H9 (cell line): ENCODE data around the gene ABCB1. TPM values are rescaled to one million over a fixed set of nuclear protein-coding genes. Genes with fewer than 3 reads are reported as not detected.

Experiments used
- DNase-seq: peaks from one replicate; pipeline ENCODE4 v3.0.0-alpha.2; 2017
- H2AFZ ChIP-seq: one replicate; pipeline ENCODE4 v1.6.1; 2013; ENCODE audit warnings: mild to moderate bottlenecking, low read length, control low read depth, moderate library complexity
- H2AK5ac ChIP-seq: 2 replicates; pipeline ENCODE4 v1.6.1; 2013; ENCODE audit warnings: low read length, control low read depth, mixed read lengths; ENCODE audit not compliant: insufficient read length
- H2BK120ac ChIP-seq: one replicate; pipeline ENCODE4 v1.6.1; 2013; ENCODE audit warnings: low read depth, mild to moderate bottlenecking, low read length, control low read depth, inconsistent platforms; ENCODE audit not compliant: poor library complexity, severe bottlenecking
- H2BK12ac ChIP-seq: 2 replicates; pipeline ENCODE4 v1.6.1; 2013; ENCODE audit warnings: low read length, control low read depth, mixed read lengths, low read depth; ENCODE audit not compliant: insufficient read length
- H2BK15ac ChIP-seq: 2 replicates; pipeline ENCODE4 v1.6.1; 2013; ENCODE audit warnings: low read depth, low read length, control low read depth
- H2BK20ac ChIP-seq: one replicate; pipeline ENCODE4 v1.6.1; 2013; ENCODE audit warnings: low read depth, mild to moderate bottlenecking, low read length, control low read depth, inconsistent platforms; ENCODE audit not compliant: poor library complexity, severe bottlenecking
- H2BK5ac ChIP-seq: 2 replicates; pipeline ENCODE4 v1.6.1; 2013; ENCODE audit warnings: low read length, control low read depth, mixed read lengths; ENCODE audit not compliant: insufficient read length
- H3K14ac ChIP-seq: 2 replicates; pipeline ENCODE4 v1.6.1; 2013; ENCODE audit warnings: low read length, control low read depth; ENCODE audit not compliant: insufficient read depth
- H3K18ac ChIP-seq: 2 replicates; pipeline ENCODE4 v1.6.1; 2013; ENCODE audit warnings: low read depth, mild to moderate bottlenecking, mixed read lengths, low read length, control low read depth; ENCODE audit not compliant: insufficient read length
- H3K23ac ChIP-seq: 2 replicates; pipeline ENCODE4 v1.6.1; 2013; ENCODE audit warnings: low read length, control low read depth, mixed read lengths, low read depth; ENCODE audit not compliant: insufficient read length
- H3K23me2 ChIP-seq: 2 replicates; pipeline ENCODE4 v1.6.1; 2013; ENCODE audit warnings: low read depth, mild to moderate bottlenecking, mixed read lengths, low read length, control low read depth; ENCODE audit not compliant: insufficient read length, poor library complexity, severe bottlenecking
- H3K27ac ChIP-seq: 2 replicates; pipeline ENCODE4 v1.5.1; 2013; ENCODE audit warnings: low read length, control low read depth, mixed read lengths, low read depth; ENCODE audit not compliant: insufficient read length
- H3K27me3 ChIP-seq: 2 replicates; pipeline ENCODE4 v1.6.1; 2013; ENCODE audit warnings: low read length, control low read depth, inconsistent platforms; ENCODE audit not compliant: insufficient read depth
- H3K4ac ChIP-seq: 2 replicates; pipeline ENCODE4 v1.6.1; 2013; ENCODE audit warnings: low read depth, mild to moderate bottlenecking, control low read depth, inconsistent platforms, low read length, moderate library complexity
- H3K4me1 ChIP-seq: 2 replicates; pipeline ENCODE4 v1.6.1; 2013; ENCODE audit warnings: low read length, control low read depth, inconsistent platforms; ENCODE audit not compliant: insufficient read depth
- H3K4me2 ChIP-seq: 2 replicates; pipeline ENCODE4 v1.6.1; 2013; ENCODE audit warnings: low read length, control low read depth, mixed read lengths; ENCODE audit not compliant: insufficient read length, insufficient read depth
- H3K56ac ChIP-seq: 2 replicates; pipeline ENCODE4 v1.6.1; 2013; ENCODE audit warnings: low read depth, mild to moderate bottlenecking, mixed read lengths, low read length, control low read depth; ENCODE audit not compliant: insufficient read length
- H3K79me1 ChIP-seq: 2 replicates; pipeline ENCODE4 v1.6.1; 2013; ENCODE audit warnings: low read depth, mild to moderate bottlenecking, moderate library complexity, low read length, control low read depth, inconsistent platforms; ENCODE audit not compliant: insufficient read depth, poor library complexity, severe bottlenecking
- H3K79me2 ChIP-seq: 2 replicates; pipeline ENCODE4 v1.6.1; 2013; ENCODE audit warnings: low read length, control low read depth, inconsistent platforms; ENCODE audit not compliant: insufficient read depth
- H3K9ac ChIP-seq: 2 replicates; pipeline ENCODE4 v1.6.1; 2013; ENCODE audit warnings: low read length, control low read depth, mixed read lengths; ENCODE audit not compliant: insufficient read length; ENCODE audit errors: extremely low read depth
- H3K9me3 ChIP-seq: one replicate; pipeline ENCODE4 v1.6.1; 2013; ENCODE audit warnings: low read depth, low read length, inconsistent platforms; ENCODE audit not compliant: control insufficient read depth
- H3T11ph ChIP-seq: one replicate; pipeline ENCODE4 v1.6.1; 2013; ENCODE audit warnings: mild to moderate bottlenecking, low read length, control low read depth, inconsistent platforms
- H4K20me1 ChIP-seq: one replicate; pipeline ENCODE4 v1.6.1; 2013; ENCODE audit not compliant: control insufficient read depth, insufficient read length, insufficient read depth
- H4K5ac ChIP-seq: 2 replicates; pipeline ENCODE4 v1.6.1; 2013; ENCODE audit warnings: low read depth, mild to moderate bottlenecking, mixed read lengths, low read length, control low read depth; ENCODE audit not compliant: insufficient read length
- H4K8ac ChIP-seq: replicated peaks from 2 replicates; pipeline ENCODE4 v1.6.1; 2013; ENCODE audit warnings: low read length, control low read depth, mixed read lengths, low read depth; ENCODE audit not compliant: insufficient read length
- H4K91ac ChIP-seq: 2 replicates; pipeline ENCODE4 v1.6.1; 2013; ENCODE audit warnings: low read depth, mild to moderate bottlenecking, moderate library complexity, mixed read lengths, low read length, control low read depth; ENCODE audit not compliant: insufficient read length
- H3K27ac Mint-ChIP-seq, 3 experiments: 2 replicates in 2 of 3; 3 replicates in 1 of 3; pipeline ENCODE4 v1.8.0; 2020 to 2021; ENCODE audit warnings: mixed read lengths in 3 of 3, mild to moderate bottlenecking in 1 of 3, moderate library complexity in 1 of 3
- H3K27me3 Mint-ChIP-seq: 2 replicates; pipeline ENCODE4 v1.8.0; 2021; ENCODE audit warnings: low read depth, mild to moderate bottlenecking, moderate library complexity, mixed read lengths
- H3K36me3 Mint-ChIP-seq, 3 experiments: 2 replicates in 2 of 3; 3 replicates in 1 of 3; pipeline ENCODE4 v1.8.0; 2020 to 2021; ENCODE audit warnings: low read depth in 3 of 3, mixed read lengths in 3 of 3; ENCODE audit not compliant: insufficient read depth in 1 of 3
- H3K4me1 Mint-ChIP-seq, 2 experiments: 2 replicates each; pipeline ENCODE4 v1.8.0; 2020; ENCODE audit warnings: mixed read lengths in 2 of 2
- H3K4me3 Mint-ChIP-seq, 2 experiments: 2 replicates in 1 of 2; 3 replicates in 1 of 2; pipeline ENCODE4 v1.8.0; 2020 to 2021; ENCODE audit warnings: mild to moderate bottlenecking in 2 of 2, mixed read lengths in 2 of 2, moderate library complexity in 1 of 2
- H3K9me3 Mint-ChIP-seq, 2 experiments: 2 replicates in 1 of 2; 3 replicates in 1 of 2; pipeline ENCODE4 v1.8.0; 2020; ENCODE audit warnings: mild to moderate bottlenecking in 2 of 2, mixed read lengths in 2 of 2, moderate library complexity in 1 of 2
- WGBS: extraction: QIAGEN DNeasy Blood & Tissue Kit; methylation state at CpG from one replicate; pipeline ENCODE4 v1.1.7; 2013; ENCODE audit warnings: missing lambda C conversion rate, low lambda C conversion rate, mixed read lengths; ENCODE audit not compliant: insufficient read length; ENCODE audit errors: extremely low coverage; 5-methylcytosine and 5-hydroxymethylcytosine counted together
- total RNA-seq: library from RNA; stranded (reverse); gene quantifications from 2 replicates; pipeline ENCODE4 v1.2.1, GENCODE V29; 2021
- TF ChIP-seq, protein P1 (sequence below): fragments of 200-600 bp; sonication (generic); conservative IDR thresholded peaks from 3 replicates; pipeline ENCODE4 v1.8.0; 2021; ENCODE audit warnings: antibody characterized with exemption, mild to moderate bottlenecking

The ABCB1 gene
- total RNA-seq, 1 experiment from 2014 or later: 0.33 TPM

DNA sequence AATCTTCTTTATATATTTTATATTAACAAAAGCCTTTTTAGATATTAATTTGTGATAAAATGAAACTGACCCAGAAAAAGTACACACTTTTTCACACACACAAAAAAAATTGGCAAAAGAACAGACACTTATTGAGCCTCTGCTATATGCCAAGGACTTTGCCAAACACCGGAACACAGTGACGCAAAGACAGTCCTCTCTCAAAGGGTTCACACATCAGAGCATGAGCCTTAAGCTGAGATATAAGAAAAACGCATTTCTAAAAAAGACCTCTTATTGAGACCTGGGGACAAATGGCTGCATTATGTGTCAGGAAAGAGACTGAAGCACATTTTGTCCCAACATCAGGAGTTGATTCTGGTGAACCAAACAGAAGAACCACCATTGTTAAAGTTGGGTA is 101.2 kb downstream of the ABCB1 start:
- H3K36me3 Mint-ChIP-seq: no peaks in the 10 kb centered on the region
- H2BK15ac ChIP-seq: no peak overlapping the region
- H3K27ac Mint-ChIP-seq: no peak overlapping the region
- no peaks in the 10 kb centered on the region for H3K79me1 ChIP-seq
- H3K9me3 ChIP-seq: no peaks in the 10 kb centered on the region
- TF ChIP-seq, protein P1, sequence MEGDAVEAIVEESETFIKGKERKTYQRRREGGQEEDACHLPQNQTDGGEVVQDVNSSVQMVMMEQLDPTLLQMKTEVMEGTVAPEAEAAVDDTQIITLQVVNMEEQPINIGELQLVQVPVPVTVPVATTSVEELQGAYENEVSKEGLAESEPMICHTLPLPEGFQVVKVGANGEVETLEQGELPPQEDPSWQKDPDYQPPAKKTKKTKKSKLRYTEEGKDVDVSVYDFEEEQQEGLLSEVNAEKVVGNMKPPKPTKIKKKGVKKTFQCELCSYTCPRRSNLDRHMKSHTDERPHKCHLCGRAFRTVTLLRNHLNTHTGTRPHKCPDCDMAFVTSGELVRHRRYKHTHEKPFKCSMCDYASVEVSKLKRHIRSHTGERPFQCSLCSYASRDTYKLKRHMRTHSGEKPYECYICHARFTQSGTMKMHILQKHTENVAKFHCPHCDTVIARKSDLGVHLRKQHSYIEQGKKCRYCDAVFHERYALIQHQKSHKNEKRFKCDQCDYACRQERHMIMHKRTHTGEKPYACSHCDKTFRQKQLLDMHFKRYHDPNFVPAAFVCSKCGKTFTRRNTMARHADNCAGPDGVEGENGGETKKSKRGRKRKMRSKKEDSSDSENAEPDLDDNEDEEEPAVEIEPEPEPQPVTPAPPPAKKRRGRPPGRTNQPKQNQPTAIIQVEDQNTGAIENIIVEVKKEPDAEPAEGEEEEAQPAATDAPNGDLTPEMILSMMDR: no peak
- H3K4ac ChIP-seq: no peak overlapping the region
- H3K23ac ChIP-seq: no peak overlapping the region
- H2AK5ac ChIP-seq: no peak overlapping the region
- H2BK12ac ChIP-seq: no peak overlapping the region
- no peak overlapping the region for H3K4me2 ChIP-seq
- no peak overlapping the region for H2BK20ac ChIP-seq
- no peak overlapping the region for H3K56ac ChIP-seq
- no peak overlapping the region for H3K4me3 Mint-ChIP-seq
- H3K27ac ChIP-seq: no peak overlapping the region
- H3K14ac ChIP-seq: no peak overlapping the region
- no peaks in the 10 kb centered on the region for H3K79me2 ChIP-seq
- no peaks in the 10 kb centered on the region for H3K9me3 Mint-ChIP-seq
- no peak overlapping the region for H4K8ac ChIP-seq
- H3K4me1 ChIP-seq: no peaks in the 10 kb centered on the region
- H3T11ph ChIP-seq: no peak overlapping the region
- no peak overlapping the region for H2AFZ ChIP-seq
- H3K27me3 Mint-ChIP-seq: no peaks in the 10 kb centered on the region; the same call in 1 of the 2 replicates
- H2BK120ac ChIP-seq: no peak overlapping the region
- no peaks in the 10 kb centered on the region for H4K20me1 ChIP-seq
- no peaks in the 10 kb centered on the region for H3K4me1 Mint-ChIP-seq
- H3K23me2 ChIP-seq: no peaks in the 10 kb centered on the region
- no peaks in the 10 kb centered on the region for H3K27me3 ChIP-seq
- DNase-seq: no peak
- no peak overlapping the region for H3K9ac ChIP-seq
- H3K18ac ChIP-seq: no peak overlapping the region
- H4K91ac ChIP-seq: no peak overlapping the region
- H2BK5ac ChIP-seq: no peak overlapping the region
- H4K5ac ChIP-seq: no peak overlapping the region
- no CpG with 5 or more reads among the region's 3 CpGs for WGBS
